GM23338 (cell line): ENCODE data around the gene RGS6. TPM values are rescaled to one million over a fixed set of nuclear protein-coding genes. Genes with fewer than 3 reads are reported as not detected.

Experiments
- ATAC-seq: fragments of 200-7000 bp; cut with Tn5 transposase; 3 replicates; pipeline ENCODE4 v1.9.1; 2020
- DNase-seq: peaks from one replicate; pipeline ENCODE4 v3.0.0-alpha.2; 2015; ENCODE audit warnings: low spot score
- H2AFZ ChIP-seq: fragments of 200-600 bp; sonication (generic); 2 replicates; pipeline ENCODE4 v1.8.0; 2016; ENCODE audit warnings: antibody characterized with exemption, mild to moderate bottlenecking, moderate library complexity
- H3F3A ChIP-seq: fragments of 200-600 bp; sonication (generic); replicated peaks from 2 replicates; pipeline ENCODE4 v1.8.0; 2017; ENCODE audit warnings: antibody characterized with exemption, mixed run types, low read depth
- H3K27ac ChIP-seq: fragments of 200-600 bp; sonication (generic); 2 replicates; pipeline ENCODE4 v1.6.1; 2016; ENCODE audit warnings: low read depth
- H3K27me3 ChIP-seq: fragments of 200-600 bp; sonication (generic); 2 replicates; pipeline ENCODE4 v1.8.0; 2016; ENCODE audit warnings: mild to moderate bottlenecking, mixed run types, moderate library complexity; ENCODE audit not compliant: insufficient read depth
- H3K36me3 ChIP-seq: fragments of 200-600 bp; sonication (generic); 2 replicates; pipeline ENCODE4 v1.8.0; 2016; ENCODE audit warnings: mild to moderate bottlenecking; ENCODE audit not compliant: insufficient read depth
- H3K4me1 ChIP-seq: fragments of 200-600 bp; sonication (generic); 2 replicates; pipeline ENCODE4 v1.8.0; 2016; ENCODE audit warnings: mild to moderate bottlenecking, moderate library complexity; ENCODE audit not compliant: insufficient read depth
- H3K4me2 ChIP-seq: fragments of 200-600 bp; sonication (generic); 2 replicates; pipeline ENCODE4 v1.7.1; 2017; ENCODE audit warnings: mixed run types
- H3K4me3 ChIP-seq: fragments of 200-600 bp; sonication (generic); 2 replicates; pipeline ENCODE4 v1.6.1; 2016; ENCODE audit warnings: mixed run types
- H3K79me2 ChIP-seq: fragments of 200-600 bp; sonication (generic); replicated peaks from 2 replicates; pipeline ENCODE4 v1.8.0; 2017; ENCODE audit warnings: mild to moderate bottlenecking; ENCODE audit not compliant: insufficient read depth
- H3K9me2 ChIP-seq: fragments of 200-600 bp; sonication (generic); 2 replicates; pipeline ENCODE4 v1.8.0; 2017; ENCODE audit not compliant: insufficient read depth
- H4K20me1 ChIP-seq: fragments of 200-600 bp; sonication (generic); replicated peaks from 2 replicates; pipeline ENCODE4 v1.8.0; 2017; ENCODE audit warnings: mild to moderate bottlenecking; ENCODE audit not compliant: insufficient read depth
- H3K27ac Mint-ChIP-seq: 2 replicates; pipeline ENCODE4 v1.8.0; 2020; ENCODE audit warnings: inconsistent platforms, mild to moderate bottlenecking, moderate library complexity, mixed read lengths
- H3K27me3 Mint-ChIP-seq: 3 replicates; pipeline ENCODE4 v1.8.0; 2022; ENCODE audit warnings: low read depth, mild to moderate bottlenecking, moderate library complexity, mixed read lengths, inconsistent platforms; ENCODE audit not compliant: insufficient read depth, poor library complexity
- H3K36me3 Mint-ChIP-seq: 3 replicates; pipeline ENCODE4 v1.8.0; 2021; ENCODE audit warnings: low read depth, mild to moderate bottlenecking, inconsistent platforms, moderate library complexity, mixed read lengths
- H3K4me1 Mint-ChIP-seq: 3 replicates; pipeline ENCODE4 v1.8.0; 2020; ENCODE audit warnings: mild to moderate bottlenecking, inconsistent platforms, mixed read lengths
- H3K4me3 Mint-ChIP-seq: 3 replicates; pipeline ENCODE4 v1.8.0; 2021; ENCODE audit warnings: moderate library complexity, mild to moderate bottlenecking, inconsistent platforms, mixed read lengths
- H3K9me3 Mint-ChIP-seq: 3 replicates; pipeline ENCODE4 v1.8.0; 2020; ENCODE audit warnings: moderate library complexity, mild to moderate bottlenecking, inconsistent platforms, mixed read lengths
- JUNB ChIP-seq: IDR thresholded peaks from one replicate; pipeline ENCODE4 v1.6.1; 2016; ENCODE audit warnings: antibody characterized with exemption; ENCODE audit not compliant: unreplicated experiment
- polyA plus RNA-seq: library from polyadenylated mRNA; unstranded; fragments of >200 nt; fragmentation: Nextera tagmentation; extraction: Ambion mirVana; gene quantifications from 2 replicates; pipeline ENCODE4 v1.2.1, GENCODE V29; 2016
- total RNA-seq: library from RNA; depleted of rRNA; stranded (reverse); fragments of >200 nt; shearing (Covaris generic); gene quantifications from 2 replicates; pipeline ENCODE4 v1.2.3, GENCODE V29; 2014
- TF ChIP-seq, protein P1 (sequence below): fragments of 250-450 bp; sonication (Bioruptor Pico); IDR thresholded peaks from 2 replicates; pipeline ENCODE4 v1.5.0; 2020; ENCODE audit warnings: mild to moderate bottlenecking, moderate library complexity
- TF ChIP-seq, protein P2 (sequence below): IDR thresholded peaks from 2 replicates; pipeline ENCODE4 v1.6.1; 2016; ENCODE audit warnings: antibody characterized with exemption

Gene RGS6
- total and polyA plus RNA-seq, 2 experiments from 2014 or later: 0.66 to 0.83 TPM

GRCh38 chr14:72026536-72026935 is 94.3 kb downstream of the RGS6 start (continued):
- TF ChIP-seq, protein P1, sequence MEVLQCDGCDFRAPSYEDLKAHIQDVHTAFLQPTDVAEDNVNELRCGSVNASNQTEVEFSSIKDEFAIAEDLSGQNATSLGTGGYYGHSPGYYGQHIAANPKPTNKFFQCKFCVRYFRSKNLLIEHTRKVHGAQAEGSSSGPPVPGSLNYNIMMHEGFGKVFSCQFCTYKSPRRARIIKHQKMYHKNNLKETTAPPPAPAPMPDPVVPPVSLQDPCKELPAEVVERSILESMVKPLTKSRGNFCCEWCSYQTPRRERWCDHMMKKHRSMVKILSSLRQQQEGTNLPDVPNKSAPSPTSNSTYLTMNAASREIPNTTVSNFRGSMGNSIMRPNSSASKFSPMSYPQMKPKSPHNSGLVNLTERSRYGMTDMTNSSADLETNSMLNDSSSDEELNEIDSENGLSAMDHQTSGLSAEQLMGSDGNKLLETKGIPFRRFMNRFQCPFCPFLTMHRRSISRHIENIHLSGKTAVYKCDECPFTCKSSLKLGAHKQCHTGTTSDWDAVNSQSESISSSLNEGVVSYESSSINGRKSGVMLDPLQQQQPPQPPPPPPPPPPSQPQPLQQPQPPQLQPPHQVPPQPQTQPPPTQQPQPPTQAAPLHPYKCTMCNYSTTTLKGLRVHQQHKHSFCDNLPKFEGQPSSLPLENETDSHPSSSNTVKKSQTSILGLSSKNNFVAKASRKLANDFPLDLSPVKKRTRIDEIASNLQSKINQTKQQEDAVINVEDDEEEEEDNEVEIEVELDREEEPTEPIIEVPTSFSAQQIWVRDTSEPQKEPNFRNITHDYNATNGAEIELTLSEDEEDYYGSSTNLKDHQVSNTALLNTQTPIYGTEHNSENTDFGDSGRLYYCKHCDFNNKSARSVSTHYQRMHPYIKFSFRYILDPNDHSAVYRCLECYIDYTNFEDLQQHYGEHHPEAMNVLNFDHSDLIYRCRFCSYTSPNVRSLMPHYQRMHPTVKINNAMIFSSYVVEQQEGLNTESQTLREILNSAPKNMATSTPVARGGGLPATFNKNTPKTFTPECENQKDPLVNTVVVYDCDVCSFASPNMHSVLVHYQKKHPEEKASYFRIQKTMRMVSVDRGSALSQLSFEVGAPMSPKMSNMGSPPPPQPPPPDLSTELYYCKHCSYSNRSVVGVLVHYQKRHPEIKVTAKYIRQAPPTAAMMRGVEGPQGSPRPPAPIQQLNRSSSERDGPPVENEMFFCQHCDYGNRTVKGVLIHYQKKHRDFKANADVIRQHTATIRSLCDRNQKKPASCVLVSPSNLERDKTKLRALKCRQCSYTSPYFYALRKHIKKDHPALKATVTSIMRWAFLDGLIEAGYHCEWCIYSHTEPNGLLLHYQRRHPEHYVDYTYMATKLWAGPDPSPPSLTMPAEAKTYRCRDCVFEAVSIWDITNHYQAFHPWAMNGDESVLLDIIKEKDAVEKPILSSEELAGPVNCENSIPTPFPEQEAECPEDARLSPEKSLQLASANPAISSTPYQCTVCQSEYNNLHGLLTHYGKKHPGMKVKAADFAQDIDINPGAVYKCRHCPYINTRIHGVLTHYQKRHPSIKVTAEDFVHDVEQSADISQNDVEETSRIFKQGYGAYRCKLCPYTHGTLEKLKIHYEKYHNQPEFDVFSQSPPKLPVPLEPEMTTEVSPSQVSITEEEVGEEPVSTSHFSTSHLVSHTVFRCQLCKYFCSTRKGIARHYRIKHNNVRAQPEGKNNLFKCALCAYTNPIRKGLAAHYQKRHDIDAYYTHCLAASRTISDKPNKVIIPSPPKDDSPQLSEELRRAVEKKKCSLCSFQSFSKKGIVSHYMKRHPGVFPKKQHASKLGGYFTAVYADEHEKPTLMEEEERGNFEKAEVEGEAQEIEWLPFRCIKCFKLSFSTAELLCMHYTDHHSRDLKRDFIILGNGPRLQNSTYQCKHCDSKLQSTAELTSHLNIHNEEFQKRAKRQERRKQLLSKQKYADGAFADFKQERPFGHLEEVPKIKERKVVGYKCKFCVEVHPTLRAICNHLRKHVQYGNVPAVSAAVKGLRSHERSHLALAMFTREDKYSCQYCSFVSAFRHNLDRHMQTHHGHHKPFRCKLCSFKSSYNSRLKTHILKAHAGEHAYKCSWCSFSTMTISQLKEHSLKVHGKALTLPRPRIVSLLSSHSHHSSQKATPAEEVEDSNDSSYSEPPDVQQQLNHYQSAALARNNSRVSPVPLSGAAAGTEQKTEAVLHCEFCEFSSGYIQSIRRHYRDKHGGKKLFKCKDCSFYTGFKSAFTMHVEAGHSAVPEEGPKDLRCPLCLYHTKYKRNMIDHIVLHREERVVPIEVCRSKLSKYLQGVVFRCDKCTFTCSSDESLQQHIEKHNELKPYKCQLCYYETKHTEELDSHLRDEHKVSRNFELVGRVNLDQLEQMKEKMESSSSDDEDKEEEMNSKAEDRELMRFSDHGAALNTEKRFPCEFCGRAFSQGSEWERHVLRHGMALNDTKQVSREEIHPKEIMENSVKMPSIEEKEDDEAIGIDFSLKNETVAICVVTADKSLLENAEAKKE (CRISPR knock-in tag): no peak
- TF ChIP-seq, protein P2, sequence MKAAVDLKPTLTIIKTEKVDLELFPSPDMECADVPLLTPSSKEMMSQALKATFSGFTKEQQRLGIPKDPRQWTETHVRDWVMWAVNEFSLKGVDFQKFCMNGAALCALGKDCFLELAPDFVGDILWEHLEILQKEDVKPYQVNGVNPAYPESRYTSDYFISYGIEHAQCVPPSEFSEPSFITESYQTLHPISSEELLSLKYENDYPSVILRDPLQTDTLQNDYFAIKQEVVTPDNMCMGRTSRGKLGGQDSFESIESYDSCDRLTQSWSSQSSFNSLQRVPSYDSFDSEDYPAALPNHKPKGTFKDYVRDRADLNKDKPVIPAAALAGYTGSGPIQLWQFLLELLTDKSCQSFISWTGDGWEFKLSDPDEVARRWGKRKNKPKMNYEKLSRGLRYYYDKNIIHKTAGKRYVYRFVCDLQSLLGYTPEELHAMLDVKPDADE: no peak

- Histone ChIP-seq H3K4me3 (no peak overlapping the region), H3K4me1 (peaks cover 5% of the 10 kb centered on the region; the same call in 1 of the 2 replicates), H2AFZ (no peak overlapping the region), H3K36me3 (no peaks in the 10 kb centered on the region), H3K79me2 (no peaks in the 10 kb centered on the region), H3K9me2 (no peaks in the 10 kb centered on the region), H3K4me2 (no peak overlapping the region), H3F3A (no peaks in the 10 kb centered on the region), H3K27ac (no peak overlapping the region), H3K27me3 (no peaks in the 10 kb centered on the region), H4K20me1 (no peaks in the 10 kb centered on the region)
- ATAC-seq (no peak), DNase-seq (no peak)
- H3K27ac Mint-ChIP-seq: no peak overlapping the region
- H3K4me1 Mint-ChIP-seq: peaks cover 7% of the 10 kb centered on the region
- TF ChIP-seq JUNB: no peak
- H3K9me3 Mint-ChIP-seq: no peaks in the 10 kb centered on the region
- H3K4me3 Mint-ChIP-seq: no peak overlapping the region
- no peaks in the 10 kb centered on the region; the same call in 2 of the 3 replicates for H3K36me3 Mint-ChIP-seq
- H3K27me3 Mint-ChIP-seq: peaks cover 4% of the 10 kb centered on the region
Measured at GRCh38 chr14:72027061-72027460, 94.8 kb downstream of the RGS6 start.
